ENCODE data around the gene CCR8.

Gene CCR8, protein sequence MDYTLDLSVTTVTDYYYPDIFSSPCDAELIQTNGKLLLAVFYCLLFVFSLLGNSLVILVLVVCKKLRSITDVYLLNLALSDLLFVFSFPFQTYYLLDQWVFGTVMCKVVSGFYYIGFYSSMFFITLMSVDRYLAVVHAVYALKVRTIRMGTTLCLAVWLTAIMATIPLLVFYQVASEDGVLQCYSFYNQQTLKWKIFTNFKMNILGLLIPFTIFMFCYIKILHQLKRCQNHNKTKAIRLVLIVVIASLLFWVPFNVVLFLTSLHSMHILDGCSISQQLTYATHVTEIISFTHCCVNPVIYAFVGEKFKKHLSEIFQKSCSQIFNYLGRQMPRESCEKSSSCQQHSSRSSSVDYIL

DNA sequence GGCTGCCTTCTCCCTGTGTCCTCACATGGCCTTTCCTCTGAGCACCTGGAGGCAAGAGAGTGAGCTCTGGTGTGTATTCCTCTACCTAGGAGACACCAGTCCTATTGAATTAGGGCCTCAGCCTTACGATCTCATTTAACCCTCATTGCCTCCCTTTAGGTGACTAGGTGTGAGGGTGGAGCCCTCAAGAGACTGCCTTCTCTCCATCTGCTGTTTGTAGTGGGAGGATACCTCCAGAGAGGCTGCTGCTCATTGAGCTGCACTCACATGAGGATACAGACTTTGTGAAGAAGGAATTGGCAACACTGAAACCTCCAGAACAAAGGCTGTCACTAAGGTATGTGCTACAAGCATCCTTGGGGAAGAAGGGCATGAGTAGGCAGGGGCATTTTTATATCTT lies at the start of gene CCR8:
Gene CCR8 (plus strand): TSS at position 217 of the 400 bp plus-strand sequence. CDS start 2,623 bp downstream, outside the sequence.
- DNase-seq, result no peak

- DNase-seq, result no peak
These were observed 49.6 kb upstream of the CCR8 start, which contains the start of gene CX3CR1 for GRCh38 chr3:39279745-39280517. CX3CR1 (minus strand) TSS chr3:39280036; CDS start chr3:39266509, 13,527 bp downstream.

DNA sequence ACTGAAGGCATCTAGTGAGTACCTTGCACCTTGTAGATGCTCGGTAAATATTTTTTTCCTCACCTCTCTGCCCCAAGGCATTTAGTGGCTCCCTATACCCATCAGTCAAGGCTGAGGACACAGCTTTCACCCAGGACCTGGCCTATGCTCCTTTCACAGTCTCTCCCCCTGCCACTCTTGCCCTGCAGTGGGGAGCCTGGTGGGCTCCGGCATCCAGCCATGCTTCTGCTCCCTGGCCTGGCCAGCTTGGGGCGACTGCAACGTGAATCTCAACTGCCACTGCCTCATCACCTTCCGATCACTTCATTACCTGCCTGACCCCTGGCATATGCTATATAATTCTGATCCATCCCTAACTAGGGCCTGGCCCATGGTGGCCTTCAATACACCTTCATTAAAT lies 48.9 kb upstream of the CCR8 start:
- DNase-seq, result no peak

DNA sequence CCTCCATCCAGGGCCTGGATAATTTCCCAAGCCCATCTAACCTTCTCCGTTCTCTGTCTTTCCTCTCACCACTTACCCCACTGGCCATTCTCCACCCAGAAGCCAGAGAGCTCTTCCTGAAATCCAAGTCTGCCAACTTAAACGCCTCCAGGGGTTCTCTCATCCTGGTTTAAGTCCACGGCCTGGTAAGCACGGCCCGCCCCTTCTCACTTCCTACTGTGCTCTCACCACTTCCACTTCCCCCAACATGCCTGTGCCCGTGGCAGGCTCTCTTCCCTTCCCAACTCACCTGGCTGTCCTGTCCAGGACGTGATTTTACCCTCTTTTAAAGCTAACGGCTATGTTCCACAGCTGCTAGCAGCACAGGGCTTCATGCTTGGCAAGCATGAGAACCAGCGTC lies 48.0 kb upstream of the CCR8 start:
- no peak for DNase-seq

DNA sequence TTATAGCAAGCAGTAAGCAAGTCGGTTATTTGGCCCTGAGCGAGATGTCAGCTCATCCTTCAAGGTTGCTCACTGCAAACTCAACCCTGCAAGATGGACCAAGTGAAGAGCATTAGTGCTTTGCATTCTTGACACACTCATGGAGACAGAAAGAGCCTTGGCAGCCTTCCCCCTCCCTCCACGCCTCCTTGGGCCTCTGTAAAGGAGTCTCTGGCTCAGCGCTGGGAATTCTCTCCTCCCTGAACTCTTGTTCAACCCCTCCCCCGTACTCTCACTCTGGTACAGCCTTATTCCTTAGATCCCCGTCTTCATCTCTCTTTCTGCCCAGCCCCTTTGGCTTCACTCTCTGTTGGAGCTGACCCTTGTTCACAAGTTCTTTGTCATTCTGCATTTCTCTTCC lies 47.5 kb upstream of the CCR8 start:
- DNase-seq, result no peak

DNA sequence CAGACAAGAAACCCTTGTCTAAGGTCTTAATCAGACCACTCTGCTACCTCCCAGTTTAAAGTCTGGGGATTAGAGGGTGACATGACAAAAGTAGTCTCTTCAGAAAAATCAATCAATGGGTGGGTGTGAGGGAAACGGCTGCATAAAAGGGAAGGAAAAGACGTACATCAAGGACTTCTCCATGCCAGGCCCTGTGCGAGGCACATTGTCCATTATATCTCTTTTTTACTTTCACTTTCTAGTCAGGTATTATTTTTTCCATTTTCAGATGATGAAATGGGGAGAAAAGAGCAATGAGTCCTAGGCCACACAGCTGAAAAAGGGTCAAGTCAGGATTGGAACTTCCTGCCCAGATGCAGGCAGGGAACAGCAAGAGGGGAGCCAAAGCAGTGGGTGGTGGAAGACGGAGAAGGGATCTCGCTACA lies 45.0 kb upstream of the CCR8 start:
- DNase-seq, result no peak

DNA sequence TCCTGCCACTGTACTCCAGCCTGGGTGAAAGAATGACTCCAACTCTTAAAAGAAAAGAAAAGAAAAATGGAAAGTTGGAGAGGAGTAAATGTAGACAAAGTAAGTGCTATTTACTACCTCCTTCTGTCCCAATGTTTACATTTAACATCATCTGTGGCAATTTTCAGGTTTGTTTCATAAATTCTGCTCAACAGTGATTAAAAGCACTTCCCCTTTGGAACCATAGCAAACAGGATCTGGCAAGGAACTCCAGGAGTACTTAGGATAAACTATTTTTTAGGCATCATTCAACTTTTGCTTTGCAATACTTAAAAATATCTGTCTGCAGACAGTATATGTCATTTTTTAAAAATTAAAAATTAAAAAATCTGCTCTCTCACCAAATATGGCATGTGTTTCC lies 44.2 kb upstream of the CCR8 start:
- DNase-seq, result no peak

DNA sequence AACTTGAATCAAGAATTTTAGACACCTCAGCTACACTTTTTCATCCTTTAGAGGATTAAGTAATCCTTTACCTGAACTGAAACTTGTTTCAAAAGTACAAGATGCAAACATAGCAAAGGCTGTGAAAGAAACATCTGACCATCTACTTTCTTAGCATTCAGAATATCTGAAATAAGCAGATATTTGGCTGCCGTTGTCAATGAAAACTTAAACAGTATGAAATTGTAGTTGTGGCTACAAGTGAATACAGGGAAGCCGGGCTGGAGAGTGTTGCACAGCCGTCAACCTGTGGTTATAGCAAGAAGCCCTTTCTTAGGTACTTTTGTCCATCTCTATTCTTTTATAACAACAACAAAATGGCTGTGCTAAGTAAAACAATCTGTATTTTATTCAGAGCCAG lies 42.7 kb upstream of the CCR8 start:
- DNase-seq, result no peak

DNA sequence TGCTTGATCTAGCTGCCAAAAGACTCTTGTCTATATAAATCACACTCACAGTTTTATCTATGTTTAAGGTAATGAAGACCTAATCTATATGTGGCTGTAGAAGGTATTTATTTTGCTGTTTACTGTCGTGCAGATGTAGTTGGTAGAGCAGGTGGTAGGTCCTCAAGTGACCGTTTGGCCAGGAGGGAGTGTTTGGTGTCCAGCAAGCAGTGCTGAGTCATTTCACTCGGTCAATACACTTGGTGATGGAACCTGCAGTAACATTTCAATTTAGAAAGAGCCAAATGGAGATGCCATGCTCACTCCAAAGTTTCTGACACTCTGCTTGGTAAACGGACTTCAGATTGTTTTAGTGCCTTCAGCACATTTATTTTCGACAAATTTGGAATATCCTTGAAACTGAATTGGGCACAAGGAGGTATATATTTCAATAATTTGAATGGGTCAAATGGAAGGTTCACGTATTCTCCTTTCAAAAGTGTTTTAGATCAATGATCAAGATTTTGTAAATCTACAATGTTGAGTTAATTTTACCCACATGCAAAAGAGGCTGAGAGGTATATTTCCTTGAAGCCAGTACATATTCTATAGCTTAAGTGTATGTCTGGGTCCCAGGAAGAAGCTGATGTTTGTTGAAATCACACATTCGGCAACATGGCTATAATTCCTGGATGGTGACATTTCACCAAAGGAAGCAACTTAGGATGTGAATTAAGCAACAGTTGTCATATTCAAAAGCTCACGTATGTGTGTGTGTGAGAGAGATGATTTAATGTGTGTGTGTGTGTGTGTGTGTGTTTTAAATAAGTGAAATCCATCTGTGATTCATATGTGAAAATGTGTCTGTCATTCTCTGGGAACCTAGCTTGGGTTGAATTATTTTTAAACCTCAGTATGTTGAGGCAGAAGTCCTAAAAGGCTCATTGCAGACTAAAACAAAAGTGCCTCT lies 42.0 kb upstream of the CCR8 start:
- DNase-seq, result no peak

DNA sequence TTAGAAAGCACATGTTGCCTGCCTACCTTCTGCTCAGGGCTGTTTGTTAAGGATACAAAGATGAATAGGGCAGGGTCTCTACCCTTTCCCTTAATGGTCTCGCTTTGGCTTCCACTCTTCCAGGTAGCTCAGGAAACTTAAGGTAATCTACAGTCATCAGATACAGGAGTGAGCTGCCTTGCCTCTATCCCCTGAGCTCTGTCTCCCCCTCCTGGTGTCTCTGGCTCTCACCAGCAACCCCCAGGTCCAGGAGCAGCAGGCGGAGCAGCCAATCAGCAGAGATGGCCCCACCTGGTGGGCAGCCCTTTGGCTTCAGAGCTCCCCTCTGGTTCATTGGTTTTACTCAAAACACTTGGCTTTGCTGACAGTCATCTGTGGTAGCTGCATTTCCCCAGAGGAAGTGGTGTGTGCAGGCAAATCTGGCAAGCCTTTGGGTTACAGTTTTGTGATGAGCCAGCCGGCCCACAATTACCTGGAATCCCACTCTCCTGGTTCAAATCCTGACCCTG lies 41.2 kb upstream of the CCR8 start:
- DNase-seq, result peak; percentile 47

DNA sequence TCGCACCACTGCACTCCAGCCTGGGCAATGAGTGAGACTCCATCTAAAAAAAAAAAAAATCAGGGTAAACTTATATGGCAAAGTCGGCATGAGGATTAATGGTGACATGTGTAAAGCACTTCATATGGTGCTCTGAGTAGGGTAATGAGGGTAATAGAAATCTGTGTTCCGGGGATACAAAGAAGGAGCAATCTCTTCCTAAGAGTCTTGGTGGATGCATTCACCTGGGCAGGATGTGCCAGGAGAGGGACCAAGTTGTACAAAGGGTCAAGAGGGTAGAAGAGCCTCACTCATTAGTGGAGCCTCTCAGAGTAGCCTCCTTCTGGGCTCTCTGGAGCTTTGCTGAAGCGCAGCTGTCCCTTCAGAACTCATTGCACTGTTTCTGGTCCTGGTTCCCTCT lies 40.4 kb upstream of the CCR8 start:
- no peak for DNase-seq

- no peak for DNase-seq
These were observed 39.3 kb upstream of the CCR8 start for GRCh38 chr3:39290255-39290654.

- DNase-seq, result no peak
These were observed 37.6 kb upstream of the CCR8 start for GRCh38 chr3:39291903-39292329.

- DNase-seq, result no peak
These were observed 36.5 kb upstream of the CCR8 start for GRCh38 chr3:39292961-39293360.

- no peak for DNase-seq
These were observed 34.9 kb upstream of the CCR8 start for GRCh38 chr3:39294446-39295183.

DNA sequence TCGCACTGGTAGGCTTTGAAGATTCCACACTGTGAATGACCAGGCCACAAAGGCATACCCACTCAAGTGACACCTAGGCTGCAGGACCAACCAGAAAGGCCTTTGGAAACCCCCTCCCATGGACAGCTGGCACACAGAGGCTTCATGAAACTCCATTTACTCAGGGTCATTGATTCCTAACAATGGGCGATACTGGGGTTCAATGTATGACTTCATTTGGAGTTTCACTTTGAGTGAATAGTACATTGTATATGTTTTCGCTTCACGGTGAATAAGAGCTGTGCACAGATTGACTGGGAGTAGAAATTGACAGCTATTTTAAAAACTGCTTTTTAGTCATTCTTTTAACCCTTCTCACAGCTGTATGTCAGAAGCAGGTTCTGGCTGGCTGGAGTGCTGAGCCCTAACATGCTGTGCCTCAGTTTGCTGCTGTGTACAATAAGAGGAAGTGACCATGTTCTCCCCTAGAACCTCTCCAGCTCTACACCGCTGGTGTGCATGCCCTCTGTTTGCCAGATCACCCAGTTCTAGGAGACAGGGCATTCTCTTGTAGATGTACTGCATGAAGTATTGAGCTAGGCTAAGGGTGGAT lies 34.2 kb upstream of the CCR8 start:
- no peak for DNase-seq

DNA sequence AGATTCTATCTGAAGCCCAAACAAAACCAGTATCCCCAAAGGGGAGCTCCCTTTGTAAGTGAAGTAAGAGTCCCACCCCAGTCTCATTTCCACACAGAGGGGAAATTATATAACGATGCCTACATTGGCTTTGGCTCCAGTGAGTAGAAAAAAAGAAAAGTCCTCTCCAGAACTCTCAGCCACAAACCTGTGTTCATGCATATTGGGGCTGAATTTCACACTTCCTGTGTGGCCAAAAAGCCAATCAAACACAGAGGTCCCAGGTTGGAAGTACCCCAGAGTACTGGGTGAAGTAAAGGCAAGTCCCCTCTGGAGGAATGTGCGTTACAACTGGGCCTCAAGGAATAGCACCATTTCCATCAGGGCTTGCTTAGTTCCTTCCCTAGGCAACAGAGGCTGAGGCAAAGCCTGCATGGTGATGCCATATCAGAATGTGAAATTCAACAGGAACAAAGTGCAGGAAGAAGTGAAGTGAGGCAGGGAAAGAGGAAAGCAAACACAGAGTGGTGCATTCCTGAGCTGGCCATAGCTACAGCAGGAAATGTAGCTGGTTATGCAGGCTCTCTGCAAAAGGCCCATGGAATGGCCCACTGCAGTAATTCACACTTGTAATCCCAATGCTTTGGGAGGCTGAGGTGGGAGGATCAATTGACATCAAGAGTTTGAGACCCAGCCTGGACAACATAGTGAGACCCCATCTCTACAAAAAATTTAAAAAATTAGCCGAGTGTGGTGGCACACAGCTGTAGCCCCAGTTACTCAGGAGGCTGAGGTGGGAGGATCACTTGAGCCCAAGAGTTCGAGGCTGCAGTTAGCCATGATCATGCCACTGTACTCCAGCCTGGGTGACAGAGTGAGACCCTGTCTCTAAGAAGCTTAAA lies 33.1 kb upstream of the CCR8 start:
- no peak for DNase-seq

DNA sequence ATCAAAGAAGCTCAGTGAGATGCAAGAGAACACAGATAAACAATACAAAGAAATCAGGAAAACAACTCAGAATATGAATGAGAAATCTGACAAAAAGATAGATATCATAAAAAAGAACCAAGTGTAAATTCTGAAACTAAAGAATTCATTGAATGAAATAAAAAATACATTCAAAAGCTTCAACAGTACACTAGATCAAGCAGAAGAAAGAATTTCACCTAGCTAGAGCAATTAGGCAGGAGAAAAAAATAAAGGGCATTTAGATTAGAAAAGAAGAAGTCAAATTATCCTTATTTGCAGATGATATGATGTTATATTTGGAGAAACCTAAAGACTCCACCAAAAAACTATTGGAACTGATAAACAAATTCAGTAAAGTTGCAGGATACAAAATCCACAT lies 30.2 kb upstream of the CCR8 start:
- no peak for DNase-seq

- no peak for DNase-seq
These were observed 27.3 kb upstream of the CCR8 start for GRCh38 chr3:39302178-39302577.

DNA sequence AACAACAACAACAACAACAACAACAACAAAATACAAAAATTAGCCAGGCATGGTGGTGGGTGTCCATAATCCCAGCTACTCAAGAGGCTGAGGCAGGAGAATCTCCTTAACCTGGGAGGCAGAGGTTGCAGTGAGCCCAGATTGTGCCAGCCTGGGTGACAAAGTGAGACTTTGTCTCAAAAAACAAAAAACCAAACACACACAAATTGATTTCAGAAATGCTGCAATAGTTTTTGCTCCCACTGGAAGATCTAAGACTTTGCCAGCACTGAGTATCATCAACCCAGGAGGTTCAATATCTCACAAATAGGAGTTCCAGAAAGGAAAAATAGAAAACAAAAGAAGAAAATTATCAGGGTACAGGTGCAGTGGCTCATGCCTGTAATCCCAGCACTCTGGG lies 16.2 kb upstream of the CCR8 start:
- no peak for DNase-seq

DNA sequence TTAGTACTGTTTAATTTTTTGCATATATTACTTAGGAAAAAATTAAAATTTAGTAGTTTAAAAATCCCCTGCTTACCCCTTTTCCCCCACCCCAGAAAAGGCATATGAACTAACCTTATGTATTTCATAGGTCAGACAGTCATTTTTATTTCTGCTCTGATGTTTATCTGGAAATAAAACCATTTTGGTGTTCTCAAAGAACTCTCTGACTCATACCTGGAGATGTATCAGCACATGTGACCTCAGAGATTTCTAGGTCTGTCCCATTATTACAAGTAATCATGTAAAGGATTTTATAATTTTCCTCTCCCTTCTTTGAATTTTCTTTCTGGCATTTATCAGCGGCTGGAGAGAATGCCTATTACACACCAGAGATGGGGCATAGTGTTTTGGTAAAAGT lies 14.1 kb upstream of the CCR8 start:
- no peak for DNase-seq
